SK-N-SH (cell line): ENCODE measurements around the gene CYBC1. TPM values are rescaled to one million over a fixed set of nuclear protein-coding genes. Genes with fewer than 3 reads are reported as not detected.

Experiments
- CTCF ChIA-PET: fragments of 300-600, 350-600 bp; formaldehyde crosslinking; extraction: SDS; loops from one replicate; lab custom pipeline; 2021; lab: Yijun Ruan, JAX
- POLR2A ChIA-PET: fragments of 350-600 bp; sonication (Branson Sonifier 250); formaldehyde crosslinking; extraction: SDS; loops from one replicate; lab custom pipeline; 2020; ENCODE audit warnings: antibody characterized with exemption, inconsistent platforms; lab: Yijun Ruan, JAX
- DNase-seq: peaks from one replicate; pipeline ENCODE4 v3.0.0; 2012
- H2AFZ ChIP-seq: fragments of 200-600 bp; sonication (generic); 2 replicates; pipeline ENCODE4 v1.8.1; 2016; ENCODE audit warnings: antibody characterized with exemption, mild to moderate bottlenecking, low read depth
- H3F3A ChIP-seq: fragments of 200-600 bp; sonication (generic); replicated peaks from 2 replicates; pipeline ENCODE3; 2016; ENCODE audit warnings: antibody characterized with exemption, mild to moderate bottlenecking; ENCODE audit not compliant: insufficient read depth
- H3K27ac ChIP-seq, 2 experiments: fragments of 200-500 bp in 1 of 2; fragments of 200-600 bp in 1 of 2; sonication (Bioruptor generic) in 1 of 2; sonication (generic), shearing (Covaris generic) in 1 of 2; 2 replicates each; pipeline versions ENCODE4 v1.5.1 to v1.6.1; 2014 to 2016; ENCODE audit warnings: low read depth in 2 of 2, inconsistent platforms in 1 of 2, low read length in 1 of 2, mild to moderate bottlenecking in 1 of 2, mixed read lengths in 1 of 2
- H3K27me3 ChIP-seq: fragments of 200-600 bp; sonication (generic), shearing (Covaris generic); 2 replicates; pipeline ENCODE4 v1.6.1; 2016; ENCODE audit warnings: mixed run types; ENCODE audit not compliant: insufficient read depth
- H3K36me3 ChIP-seq, 2 experiments: fragments of 200-500 bp in 1 of 2; fragments of 200-600 bp in 1 of 2; sonication (Bioruptor generic) in 1 of 2; sonication (generic) in 1 of 2; replicated peaks in 1 of 2; 2 replicates each; pipeline versions ENCODE3 to v1.5.1; 2014 to 2016; ENCODE audit warnings: low read length in 1 of 2, mild to moderate bottlenecking in 1 of 2; ENCODE audit not compliant: insufficient read depth in 2 of 2, control insufficient read depth in 1 of 2
- H3K4me1 ChIP-seq, 2 experiments: fragments of 200-500 bp in 1 of 2; fragments of 200-600 bp in 1 of 2; sonication (Bioruptor generic) in 1 of 2; sonication (generic), shearing (Covaris generic) in 1 of 2; 2 replicates each; pipeline versions ENCODE4 v1.5.1 to v1.6.1; 2014 to 2016; ENCODE audit warnings: low read depth in 1 of 2, low read length in 1 of 2, mixed run types in 1 of 2; ENCODE audit not compliant: insufficient read depth in 2 of 2, control insufficient read depth in 1 of 2
- H3K4me2 ChIP-seq: fragments of 200-600 bp; sonication (generic), shearing (Covaris generic); 2 replicates; pipeline ENCODE4 v1.6.1; 2017; ENCODE audit warnings: mixed run types
- H3K4me3 ChIP-seq, 2 experiments: fragments of 200-500 bp in 1 of 2; fragments of 200-600 bp in 1 of 2; sonication (Bioruptor generic) in 1 of 2; sonication (generic), shearing (Covaris generic) in 1 of 2; 2 replicates each; pipeline versions ENCODE4 v1.5.1 to v1.8.1; 2014 to 2016; ENCODE audit warnings: low read depth in 2 of 2, inconsistent platforms in 1 of 2, low read length in 1 of 2, mild to moderate bottlenecking in 1 of 2, mixed read lengths in 1 of 2, moderate library complexity in 1 of 2
- H3K79me2 ChIP-seq: fragments of 200-600 bp; sonication (generic); 2 replicates; pipeline ENCODE4 v1.8.1; 2017; ENCODE audit warnings: mild to moderate bottlenecking; ENCODE audit not compliant: insufficient read depth
- H3K9ac ChIP-seq: fragments of 200-600 bp; sonication (generic); 2 replicates; pipeline ENCODE4 v1.6.1; 2017; ENCODE audit warnings: mixed run types
- H3K9me2 ChIP-seq: fragments of 200-600 bp; sonication (generic); 2 replicates; pipeline ENCODE4 v1.6.1; 2017; ENCODE audit warnings: mixed run types
- H3K9me3 ChIP-seq: fragments of 200-600 bp; sonication (generic); 2 replicates; pipeline ENCODE4 v1.6.1; 2017; ENCODE audit warnings: mixed run types, mild to moderate bottlenecking, moderate library complexity
- H4K20me1 ChIP-seq: fragments of 200-600 bp; sonication (generic); 2 replicates; pipeline ENCODE4 v1.6.1; 2017; ENCODE audit warnings: mild to moderate bottlenecking, mixed run types; ENCODE audit not compliant: insufficient read depth
- CHD2 ChIP-seq: fragments of 150-350 bp; IDR thresholded peaks from 2 replicates; pipeline ENCODE4 v1.6.1; 2018; ENCODE audit warnings: low read length; ENCODE audit not compliant: partially characterized antibody
- ELF1 ChIP-seq: IDR thresholded peaks from 2 replicates; pipeline ENCODE4 v1.4.0; 2012
- EP300 ChIP-seq, 2 experiments: IDR thresholded peaks; 2 replicates each; pipeline versions ENCODE4 v1.4.0 to v1.6.1; 2012; ENCODE audit warnings: borderline replicate concordance in 1 of 2, low read depth in 1 of 2, low read length in 1 of 2
- EZH2phosphoT487 ChIP-seq: fragments of 200-600 bp; sonication (generic); IDR thresholded peaks from 2 replicates; pipeline ENCODE4 v1.6.1; 2017; ENCODE audit warnings: low read depth, mixed run types, mild to moderate bottlenecking, antibody characterized with exemption, moderate library complexity, borderline replicate concordance
- FOXJ3 ChIP-seq: sonication (generic); formaldehyde crosslinking; IDR thresholded peaks from 2 replicates; pipeline ENCODE4 v1.5.1; 2020; ENCODE audit warnings: mild to moderate bottlenecking, missing genetic modification reagents
- FOXM1 ChIP-seq: IDR thresholded peaks from 2 replicates; pipeline ENCODE4 v1.4.0; 2012; ENCODE audit warnings: low read depth, mild to moderate bottlenecking
- IRF3 ChIP-seq: fragments of 150-350 bp; IDR thresholded peaks from 2 replicates; pipeline ENCODE4 v1.6.1; 2016; ENCODE audit warnings: mild to moderate bottlenecking, low read depth, low read length
- JUND ChIP-seq: IDR thresholded peaks from 2 replicates; pipeline ENCODE4 v1.4.0; 2012
- MAX ChIP-seq: IDR thresholded peaks from 2 replicates; pipeline ENCODE4 v1.4.0; 2012; ENCODE audit warnings: low read depth
- PBX3 ChIP-seq: IDR thresholded peaks from 2 replicates; pipeline ENCODE4; 2012
- POLR2AphosphoS5 ChIP-seq: IDR thresholded peaks from 2 replicates; pipeline ENCODE4 v1.6.1; 2012; ENCODE audit warnings: low read depth, low read length
- REST ChIP-seq: IDR thresholded peaks from 2 replicates; pipeline ENCODE4 v1.6.1; 2012; ENCODE audit warnings: mild to moderate bottlenecking, low read depth, low read length, moderate library complexity
- RFX5 ChIP-seq: IDR thresholded peaks from 2 replicates; pipeline ENCODE4 v1.6.1; 2012; ENCODE audit warnings: mild to moderate bottlenecking, improper control_type of control experiment, low read length
- TCF12 ChIP-seq: IDR thresholded peaks from 2 replicates; pipeline ENCODE4 v1.4.0; 2012
- USF1 ChIP-seq: IDR thresholded peaks from 2 replicates; pipeline ENCODE4 v1.4.0; 2012; ENCODE audit warnings: low read depth, borderline replicate concordance
- USF2 ChIP-seq: fragments of 150-350 bp; IDR thresholded peaks from 2 replicates; pipeline ENCODE4 v1.6.1; 2017; ENCODE audit warnings: antibody characterized with exemption, low read length, low read depth, borderline replicate concordance
- YY1 ChIP-seq: IDR thresholded peaks from 2 replicates; pipeline ENCODE4 v1.4.0; 2012; ENCODE audit warnings: low read depth, mild to moderate bottlenecking
- ZBTB33 ChIP-seq: IDR thresholded peaks from 2 replicates; pipeline ENCODE4 v1.4.0; 2012; ENCODE audit warnings: low read depth, borderline replicate concordance
- WGBS: methylation state at CpG from one replicate; pipeline ENCODE4 v1.1.6; 2017; ENCODE audit warnings: low lambda C conversion rate; 5-methylcytosine and 5-hydroxymethylcytosine counted together
- polyA plus RNA-seq, 3 experiments: library from polyadenylated mRNA; depleted of rRNA; stranded (reverse); fragments of >200 nt; gene quantifications; 2 replicates each; pipeline ENCODE4 v1.2.3, GENCODE V29; 2012

The CYBC1 gene
- polyA plus RNA-seq, 1 of the 3 experiments (the other 2 are of a cell fraction) = 165 TPM

- TF ChIP-seq USF2 (peak; percentile 39; the same call in 1 of the 2 replicates), EP300 (IDR thresholded peaks at IDR 0.05; ENCODE audit: borderline replicate concordance in 1 of 2, low read depth in 1 of 2, low read length in 1 of 2) (peak in 1 of 2 experiments; percentile 59; a peak in 2 of 4 replicates), USF1 (no peak), RFX5 (no peak)
Observed at GRCh38 chr17:82399041-82399441, 51.5 kb downstream of the CYBC1 start (continued).

- Histone ChIP-seq H3K4me1 (peaks cover 9 to 35% of the 10 kb centered on the region in 2 experiments; a peak in 3 of 4 replicates), H3K36me3 (peaks cover 5% of the 10 kb centered on the region in 2 experiments), H4K20me1 (no peaks in the 10 kb centered on the region), H3F3A (peaks cover 11% of the 10 kb centered on the region), H3K9ac (no peak overlapping the region), H3K27ac (no peak overlapping the region), H3K79me2 (no peaks in the 10 kb centered on the region), H2AFZ (no peak overlapping the region), H3K27me3 (no peaks in the 10 kb centered on the region), H3K9me3 (no peaks in the 10 kb centered on the region), H3K4me2 (no peak overlapping the region), H3K4me3 (no peak overlapping the region), H3K9me2 (no peaks in the 10 kb centered on the region)
- ChIA-PET POLR2A (no interaction called here), CTCF (interaction anchor here (1.1 to 5.5 kb wide), 8 partner anchors 10 to 67 kb away, joined by 3 to 45 read pairs (median 10); no protein-coding TSS in a partner anchor)
- WGBS = 89% methylated on average over 25 of the region's 38 CpGs
- DNase-seq = no peak
- TF ChIP-seq JUND = no peak
- no peak for TF ChIP-seq EZH2phosphoT487
- no peak for TF ChIP-seq USF2
- no peak for TF ChIP-seq POLR2AphosphoS5
- no peak for TF ChIP-seq IRF3
- TF ChIP-seq MAX = no peak
- TF ChIP-seq REST = no peak
- no peak for TF ChIP-seq CHD2
- no peak for TF ChIP-seq YY1
- TF ChIP-seq FOXM1 = no peak
- no peak for TF ChIP-seq PBX3
- TF ChIP-seq ELF1 = no peak
- TF ChIP-seq ZBTB33 = no peak
- no peak for TF ChIP-seq TCF12
- TF ChIP-seq FOXJ3 (CRISPR knock-in tag) = no peak
Observed at GRCh38 chr17:82397449-82398335, 52.9 kb downstream of the CYBC1 start.
